ENCODE data around the gene IL1A.

Gene IL1A

DNA sequence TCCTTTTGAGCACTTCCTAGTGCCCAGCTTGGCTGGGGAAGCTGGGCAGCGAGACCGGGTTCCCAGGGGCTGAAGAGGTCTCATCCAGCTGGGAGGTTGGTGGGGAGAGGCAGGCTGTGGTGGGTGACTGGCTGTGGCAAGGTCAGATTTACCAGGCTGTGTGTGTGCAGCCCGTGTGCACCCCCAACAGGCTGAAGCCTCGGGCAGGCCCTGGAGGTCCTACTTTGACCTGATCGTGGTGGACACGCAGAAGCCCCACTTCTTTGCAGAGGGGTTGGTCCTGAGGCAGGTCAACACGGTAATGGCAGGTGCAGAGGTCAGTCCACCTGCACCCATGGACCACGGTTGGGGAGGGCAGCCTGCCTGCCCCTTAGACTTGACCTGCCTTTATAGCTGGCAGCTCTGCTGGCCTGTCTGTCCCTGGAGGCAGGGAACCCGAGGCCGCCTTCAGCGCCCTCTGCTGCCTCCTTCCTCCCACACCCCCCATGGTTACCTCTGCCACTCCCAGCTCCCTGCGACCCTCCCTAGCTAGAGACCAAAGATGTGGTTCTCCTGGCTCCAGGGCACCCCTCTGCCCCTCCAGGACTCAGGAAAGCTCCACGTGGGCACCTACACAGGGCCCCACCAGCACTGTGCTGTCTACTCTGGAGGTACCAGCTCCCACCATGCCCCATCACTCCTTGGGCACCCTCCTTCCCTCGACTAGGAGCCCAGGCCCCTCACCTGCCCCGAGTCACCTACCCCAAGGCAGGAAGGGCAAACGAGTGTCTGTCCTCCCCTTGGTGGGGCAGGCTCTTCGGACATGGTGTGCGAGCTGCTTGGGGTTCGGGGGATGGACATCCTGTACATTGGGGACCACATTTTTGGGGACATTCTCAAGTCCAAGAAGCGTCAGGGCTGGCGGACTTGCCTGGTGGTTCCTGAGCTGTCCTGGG lies 59.4 kb downstream of the IL1A start:
- no peak for DNase-seq

DNA sequence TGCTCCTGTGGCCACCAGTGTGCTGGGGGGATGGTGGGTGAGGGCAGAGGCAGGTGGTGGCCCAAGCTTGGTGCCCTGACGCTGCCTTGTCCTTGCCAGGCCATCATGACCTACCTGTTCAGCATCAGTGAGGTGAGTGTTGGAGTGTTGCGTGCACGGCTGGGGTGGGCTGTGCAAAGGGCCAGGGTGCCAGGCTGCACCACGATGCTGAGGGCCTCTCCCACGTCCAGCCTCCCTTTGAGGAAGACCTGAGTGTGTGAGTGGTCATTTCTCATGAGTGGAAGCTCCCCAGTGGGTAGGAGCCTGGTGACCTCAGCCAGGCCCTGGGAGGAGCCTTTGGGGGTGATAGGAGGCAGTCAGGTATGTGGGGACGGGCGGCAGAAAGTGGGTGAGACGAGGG lies 60.3 kb downstream of the IL1A start:
- no peak for DNase-seq

Measured in NCI-H2107 (cell line).